Measurements from ENCODE around the gene NSUN3.
"Not testable (repeated sequence)": the region's sequence is repeated elsewhere in the genome, so short reads cannot be mapped to it uniquely, and the experiment has no call there.

Gene NSUN3

GRCh38 chr3:94070341-94070911 is 7.6 kb downstream of the NSUN3 start:
- H3K4me3 ChIP-seq (ENCODE audit: extremely low read depth, insufficient read depth, low read length, poor library complexity, severe bottlenecking): no peak overlapping the region
- WGBS, 2 experiments (ENCODE audit: insufficient coverage in 2 of 2): 93 to 94% methylated on average over 6 of the region's 6 CpGs
- H3K27ac ChIP-seq (ENCODE audit: low read depth, low read length, severe bottlenecking): no peak overlapping the region
- H3K9me3 ChIP-seq (ENCODE audit: control insufficient read depth, low read length): no peaks in the 10 kb centered on the region
- no peaks in the 10 kb centered on the region for H3K4me1 ChIP-seq (ENCODE audit: control insufficient read depth, insufficient read depth, low read length, poor library complexity, severe bottlenecking)
- H3K36me3 ChIP-seq (ENCODE audit: control insufficient read depth, insufficient read depth, low read length): peaks cover 21% of the 10 kb centered on the region

DNA sequence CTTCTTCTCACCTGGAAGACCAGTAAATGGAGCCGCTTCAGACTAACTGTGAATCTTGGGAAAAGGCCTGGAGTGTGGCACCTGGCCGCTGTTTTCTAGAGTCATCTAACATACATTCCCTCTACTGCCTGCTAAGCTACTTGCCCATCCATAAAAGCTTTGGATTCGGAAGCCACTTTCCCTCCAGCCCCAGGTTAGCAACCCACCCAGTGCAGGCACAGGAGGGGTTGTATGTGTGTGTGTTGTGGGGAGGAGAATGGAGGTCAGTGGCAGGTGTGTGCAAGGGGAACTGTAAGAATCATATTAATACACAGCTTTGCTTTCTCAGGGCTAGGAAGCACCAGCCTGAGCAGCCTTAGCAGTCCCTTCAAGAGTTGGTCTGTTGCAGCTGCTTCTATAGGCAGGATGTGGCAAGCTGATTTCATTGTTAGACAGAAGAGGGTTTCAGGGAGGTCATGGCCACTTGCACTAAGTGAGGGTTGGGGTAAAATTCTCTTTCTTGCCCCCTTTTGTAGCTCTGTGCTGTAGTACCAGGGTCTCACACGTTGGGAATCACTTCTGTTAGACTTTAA is 8.9 kb downstream of the NSUN3 start:
- no peak overlapping the region for H3K4me3 ChIP-seq (ENCODE audit: extremely low read depth, insufficient read depth, low read length, poor library complexity, severe bottlenecking)
- no peak overlapping the region for H3K27ac ChIP-seq (ENCODE audit: low read depth, low read length, severe bottlenecking)
- no peaks in the 10 kb centered on the region for H3K9me3 ChIP-seq (ENCODE audit: control insufficient read depth, low read length)
- H3K36me3 ChIP-seq (ENCODE audit: control insufficient read depth, insufficient read depth, low read length): peaks cover 26% of the 10 kb centered on the region
- H3K4me1 ChIP-seq (ENCODE audit: control insufficient read depth, insufficient read depth, low read length, poor library complexity, severe bottlenecking): no peaks in the 10 kb centered on the region
- 93 to 96% methylated on average over 3 of the region's 4 CpGs for WGBS, 2 experiments (ENCODE audit: insufficient coverage in 2 of 2)

GRCh38 chr3:94076055-94076454 is 13.2 kb downstream of the NSUN3 start:
- 85 to 86% methylated on average over 1 to 2 of the region's 3 CpGs for WGBS, 2 experiments (ENCODE audit: insufficient coverage in 2 of 2)
- no peaks in the 10 kb centered on the region for H3K9me3 ChIP-seq (ENCODE audit: control insufficient read depth, low read length)

GRCh38 chr3:94080552-94080951 is 17.7 kb downstream of the NSUN3 start:
- 100% methylated on average over 2 to 3 of the region's 5 CpGs for WGBS, 2 experiments (ENCODE audit: insufficient coverage in 2 of 2)
- H3K36me3 ChIP-seq (ENCODE audit: control insufficient read depth, insufficient read depth, low read length): peaks cover 18% of the 10 kb centered on the region

More at GRCh38 chr3:94076055-94076454, 13.2 kb downstream of the NSUN3 start:
- Histone ChIP-seq H3K4me3 (ENCODE audit: extremely low read depth, insufficient read depth, low read length, poor library complexity, severe bottlenecking) (no peak overlapping the region), H3K4me1 (ENCODE audit: control insufficient read depth, insufficient read depth, low read length, poor library complexity, severe bottlenecking) (no peaks in the 10 kb centered on the region), H3K27ac (ENCODE audit: low read depth, low read length, severe bottlenecking) (no peak overlapping the region), H3K36me3 (ENCODE audit: control insufficient read depth, insufficient read depth, low read length) (peaks cover 20% of the 10 kb centered on the region)

DNA sequence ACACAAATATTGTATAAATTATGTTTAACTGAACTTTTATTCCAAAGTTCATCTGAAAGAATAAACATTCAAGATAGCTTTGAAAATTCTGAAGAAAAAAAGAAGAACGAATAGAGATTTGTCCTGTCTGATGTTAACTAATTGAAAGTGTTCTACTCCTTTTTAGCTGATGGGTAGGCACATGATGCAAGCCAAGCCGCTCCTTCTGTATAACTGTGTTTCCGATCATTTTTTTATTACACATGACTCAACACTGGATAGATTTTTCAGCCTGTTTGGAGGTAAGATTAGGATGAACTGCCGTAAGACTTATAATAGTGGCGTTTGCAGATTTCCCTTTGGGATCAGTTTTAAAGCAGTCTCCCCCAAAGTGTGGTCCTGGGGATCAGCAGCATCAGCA is 19.0 kb downstream of the NSUN3 start:
- Histone ChIP-seq H3K4me1 (ENCODE audit: control insufficient read depth, insufficient read depth, low read length, poor library complexity, severe bottlenecking) (no peaks in the 10 kb centered on the region), H3K9me3 (ENCODE audit: control insufficient read depth, low read length) (no peaks in the 10 kb centered on the region), H3K36me3 (ENCODE audit: control insufficient read depth, insufficient read depth, low read length) (peaks cover 14% of the 10 kb centered on the region), H3K27ac (ENCODE audit: low read depth, low read length, severe bottlenecking) (no peak overlapping the region), H3K4me3 (ENCODE audit: extremely low read depth, insufficient read depth, low read length, poor library complexity, severe bottlenecking) (no peak overlapping the region)
- WGBS, 2 experiments (ENCODE audit: insufficient coverage in 2 of 2): 100% methylated on average over 1 of the region's 5 CpGs

More at GRCh38 chr3:94080552-94080951, 17.7 kb downstream of the NSUN3 start:
- H3K4me1 ChIP-seq (ENCODE audit: control insufficient read depth, insufficient read depth, low read length, poor library complexity, severe bottlenecking); H3K9me3 ChIP-seq (ENCODE audit: control insufficient read depth, low read length); H3K4me3 ChIP-seq (ENCODE audit: extremely low read depth, insufficient read depth, low read length, poor library complexity, severe bottlenecking); H3K27ac ChIP-seq (ENCODE audit: low read depth, low read length, severe bottlenecking): not testable (repeated sequence)

- Histone ChIP-seq H3K4me3 (ENCODE audit: extremely low read depth, insufficient read depth, low read length, poor library complexity, severe bottlenecking) (no peak overlapping the region), H3K4me1 (ENCODE audit: control insufficient read depth, insufficient read depth, low read length, poor library complexity, severe bottlenecking) (no peaks in the 10 kb centered on the region)
- WGBS, 2 experiments (ENCODE audit: insufficient coverage in 2 of 2): 90 to 100% methylated on average over 4 to 5 of the region's 8 CpGs
Observed at GRCh38 chr3:94082391-94082937, 19.6 kb downstream of the NSUN3 start.

DNA sequence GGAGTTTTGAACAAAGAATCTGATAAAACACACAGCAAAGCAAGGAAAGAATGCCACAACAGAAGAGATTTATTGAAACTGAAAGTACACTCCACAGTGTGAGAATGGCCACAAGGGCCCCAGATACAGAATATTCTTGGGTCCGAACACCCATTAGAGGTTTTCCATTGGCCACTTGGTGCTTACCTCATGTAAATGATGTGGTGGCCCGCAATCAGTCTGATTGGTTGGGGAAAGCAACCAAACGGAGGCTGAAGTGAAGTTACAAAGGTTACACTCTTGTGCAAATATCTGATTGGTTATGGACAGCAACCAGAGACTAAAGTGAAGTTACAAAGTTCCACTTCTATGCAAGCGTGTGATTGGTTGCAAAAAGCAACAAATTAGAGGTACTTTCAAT is 20.4 kb downstream of the NSUN3 start:
- 89 to 90% methylated on average over 3 to 4 of the region's 4 CpGs for WGBS, 2 experiments (ENCODE audit: insufficient coverage in 2 of 2)
- Histone ChIP-seq H3K27ac (ENCODE audit: low read depth, low read length, severe bottlenecking) (no peak overlapping the region), H3K4me1 (ENCODE audit: control insufficient read depth, insufficient read depth, low read length, poor library complexity, severe bottlenecking) (no peaks in the 10 kb centered on the region), H3K4me3 (ENCODE audit: extremely low read depth, insufficient read depth, low read length, poor library complexity, severe bottlenecking) (no peak overlapping the region), H3K9me3 (ENCODE audit: control insufficient read depth, low read length) (no peaks in the 10 kb centered on the region), H3K36me3 (ENCODE audit: control insufficient read depth, insufficient read depth, low read length) (peaks cover 11% of the 10 kb centered on the region)

More at GRCh38 chr3:94082391-94082937, 19.6 kb downstream of the NSUN3 start:
- Histone ChIP-seq H3K27ac (ENCODE audit: low read depth, low read length, severe bottlenecking) (no peak overlapping the region), H3K9me3 (ENCODE audit: control insufficient read depth, low read length) (no peaks in the 10 kb centered on the region), H3K36me3 (ENCODE audit: control insufficient read depth, insufficient read depth, low read length) (peaks cover 11% of the 10 kb centered on the region)

DNA sequence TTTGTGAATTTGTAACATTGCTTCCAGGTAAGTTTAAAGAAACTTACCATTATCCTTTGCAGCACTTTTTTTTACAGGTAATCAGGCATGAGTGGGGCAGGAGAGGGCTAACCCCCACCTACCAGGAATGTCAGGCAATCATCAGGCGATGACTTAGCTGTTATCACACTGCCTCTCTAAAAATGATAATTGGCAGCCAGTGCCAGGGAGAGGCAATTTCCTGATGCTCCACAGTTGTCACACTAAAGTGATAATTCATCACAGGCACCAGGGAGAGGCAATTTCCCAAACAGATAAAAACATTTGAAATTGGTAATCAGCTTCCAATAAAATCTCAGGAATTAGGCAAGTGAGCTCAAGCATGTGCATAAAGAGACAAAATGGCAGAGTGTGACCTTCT is 26.3 kb downstream of the NSUN3 start:
- Histone ChIP-seq H3K27ac (ENCODE audit: low read depth, low read length, severe bottlenecking) (no peak overlapping the region), H3K9me3 (ENCODE audit: control insufficient read depth, low read length) (no peaks in the 10 kb centered on the region), H3K4me3 (ENCODE audit: extremely low read depth, insufficient read depth, low read length, poor library complexity, severe bottlenecking) (no peak overlapping the region), H3K4me1 (ENCODE audit: control insufficient read depth, insufficient read depth, low read length, poor library complexity, severe bottlenecking) (no peaks in the 10 kb centered on the region), H3K36me3 (ENCODE audit: control insufficient read depth, insufficient read depth, low read length) (peaks cover 11% of the 10 kb centered on the region)
- WGBS, 2 experiments (ENCODE audit: insufficient coverage in 2 of 2): 100% methylated on average over 1 of the region's 1 CpG

- H3K27ac ChIP-seq (ENCODE audit: low read depth, low read length, severe bottlenecking): no peak overlapping the region
- H3K4me3 ChIP-seq (ENCODE audit: extremely low read depth, insufficient read depth, low read length, poor library complexity, severe bottlenecking): no peak overlapping the region
- 90 to 100% methylated on average over 1 of the region's 1 CpG for WGBS, 2 experiments (ENCODE audit: insufficient coverage in 2 of 2)
- H3K36me3 ChIP-seq (ENCODE audit: control insufficient read depth, insufficient read depth, low read length): peaks cover 7% of the 10 kb centered on the region
- H3K9me3 ChIP-seq (ENCODE audit: control insufficient read depth, low read length): no peaks in the 10 kb centered on the region
- no peaks in the 10 kb centered on the region for H3K4me1 ChIP-seq (ENCODE audit: control insufficient read depth, insufficient read depth, low read length, poor library complexity, severe bottlenecking)
Observed at GRCh38 chr3:94092086-94092485, 29.2 kb downstream of the NSUN3 start.

GRCh38 chr3:94093151-94093550 is 30.3 kb downstream of the NSUN3 start:
- H3K9me3 ChIP-seq (ENCODE audit: control insufficient read depth, low read length): no peaks in the 10 kb centered on the region
- H3K4me1 ChIP-seq (ENCODE audit: control insufficient read depth, insufficient read depth, low read length, poor library complexity, severe bottlenecking): no peaks in the 10 kb centered on the region
- H3K36me3 ChIP-seq (ENCODE audit: control insufficient read depth, insufficient read depth, low read length): peaks cover 9% of the 10 kb centered on the region
- 100% methylated on average over 1 of the region's 1 CpG; no CpG with 5 or more reads in 1 of the 2 experiments for WGBS, 2 experiments (ENCODE audit: insufficient coverage in 2 of 2)
- no peak overlapping the region for H3K4me3 ChIP-seq (ENCODE audit: extremely low read depth, insufficient read depth, low read length, poor library complexity, severe bottlenecking)
- H3K27ac ChIP-seq (ENCODE audit: low read depth, low read length, severe bottlenecking): no peak overlapping the region

DNA sequence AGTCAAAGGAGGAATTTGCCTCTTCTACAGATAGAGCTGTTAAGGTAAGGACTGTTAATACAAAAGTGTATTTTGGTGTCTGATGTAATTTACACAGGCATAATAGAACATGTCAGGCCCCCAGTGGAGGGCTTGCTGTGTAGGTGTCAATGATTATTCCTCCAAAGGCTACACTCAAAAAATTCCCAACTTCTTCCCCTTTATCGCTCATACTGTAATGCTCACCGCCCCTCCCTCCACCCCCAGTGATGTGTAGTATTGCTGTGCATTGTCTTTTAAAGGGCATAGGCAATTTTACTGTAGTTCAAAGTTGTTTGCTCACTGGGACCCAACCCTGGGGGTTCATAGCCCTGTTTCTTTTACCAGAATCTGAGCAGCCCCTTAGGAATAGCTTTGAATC is 32.2 kb downstream of the NSUN3 start:
- H3K36me3 ChIP-seq (ENCODE audit: control insufficient read depth, insufficient read depth, low read length): peaks cover 15% of the 10 kb centered on the region
- no peak overlapping the region for H3K4me3 ChIP-seq (ENCODE audit: extremely low read depth, insufficient read depth, low read length, poor library complexity, severe bottlenecking)
- no CpG with 5 or more reads among the region's 2 CpGs for WGBS, 2 experiments (ENCODE audit: insufficient coverage in 2 of 2)
- H3K27ac ChIP-seq (ENCODE audit: low read depth, low read length, severe bottlenecking): no peak overlapping the region
- H3K9me3 ChIP-seq (ENCODE audit: control insufficient read depth, low read length): no peaks in the 10 kb centered on the region
- H3K4me1 ChIP-seq (ENCODE audit: control insufficient read depth, insufficient read depth, low read length, poor library complexity, severe bottlenecking): no peaks in the 10 kb centered on the region
